ENCODE results near the gene NCF4.

- TF ChIP-seq CREB5 (CRISPR knock-in tag; IDR thresholded peaks at IDR 0.05; ENCODE audit: low read depth) (no peak), TCF4 (CRISPR knock-in tag; IDR thresholded peaks at IDR 0.05; ENCODE audit: borderline replicate concordance) (no peak), PPARA (CRISPR knock-in tag; IDR thresholded peaks at IDR 0.05; ENCODE audit: borderline replicate concordance) (no peak), CSDC2 (CRISPR knock-in tag; IDR thresholded peaks at IDR 0.05) (no peak), ZNF70 (CRISPR knock-in tag; IDR thresholded peaks at IDR 0.05) (no peak), RARB (CRISPR knock-in tag; IDR thresholded peaks at IDR 0.05) (no peak), ZFP3 (CRISPR knock-in tag; IDR thresholded peaks at IDR 0.05) (no peak), TOX (CRISPR knock-in tag; IDR thresholded peaks at IDR 0.05; ENCODE audit: borderline replicate concordance) (no peak), ESRRG (CRISPR knock-in tag; IDR thresholded peaks at IDR 0.05) (no peak), BACH2 (CRISPR knock-in tag; IDR thresholded peaks at IDR 0.05; ENCODE audit: borderline replicate concordance) (no peak)
- TF ChIP-seq, protein P1, sequence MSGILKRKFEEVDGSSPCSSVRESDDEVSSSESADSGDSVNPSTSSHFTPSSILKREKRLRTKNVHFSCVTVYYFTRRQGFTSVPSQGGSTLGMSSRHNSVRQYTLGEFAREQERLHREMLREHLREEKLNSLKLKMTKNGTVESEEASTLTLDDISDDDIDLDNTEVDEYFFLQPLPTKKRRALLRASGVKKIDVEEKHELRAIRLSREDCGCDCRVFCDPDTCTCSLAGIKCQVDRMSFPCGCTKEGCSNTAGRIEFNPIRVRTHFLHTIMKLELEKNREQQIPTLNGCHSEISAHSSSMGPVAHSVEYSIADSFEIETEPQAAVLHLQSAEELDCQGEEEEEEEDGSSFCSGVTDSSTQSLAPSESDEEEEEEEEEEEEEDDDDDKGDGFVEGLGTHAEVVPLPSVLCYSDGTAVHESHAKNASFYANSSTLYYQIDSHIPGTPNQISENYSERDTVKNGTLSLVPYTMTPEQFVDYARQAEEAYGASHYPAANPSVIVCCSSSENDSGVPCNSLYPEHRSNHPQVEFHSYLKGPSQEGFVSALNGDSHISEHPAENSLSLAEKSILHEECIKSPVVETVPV (CRISPR knock-in tag; IDR thresholded peaks at IDR 0.05): no peak
- TF ChIP-seq, protein P2, sequence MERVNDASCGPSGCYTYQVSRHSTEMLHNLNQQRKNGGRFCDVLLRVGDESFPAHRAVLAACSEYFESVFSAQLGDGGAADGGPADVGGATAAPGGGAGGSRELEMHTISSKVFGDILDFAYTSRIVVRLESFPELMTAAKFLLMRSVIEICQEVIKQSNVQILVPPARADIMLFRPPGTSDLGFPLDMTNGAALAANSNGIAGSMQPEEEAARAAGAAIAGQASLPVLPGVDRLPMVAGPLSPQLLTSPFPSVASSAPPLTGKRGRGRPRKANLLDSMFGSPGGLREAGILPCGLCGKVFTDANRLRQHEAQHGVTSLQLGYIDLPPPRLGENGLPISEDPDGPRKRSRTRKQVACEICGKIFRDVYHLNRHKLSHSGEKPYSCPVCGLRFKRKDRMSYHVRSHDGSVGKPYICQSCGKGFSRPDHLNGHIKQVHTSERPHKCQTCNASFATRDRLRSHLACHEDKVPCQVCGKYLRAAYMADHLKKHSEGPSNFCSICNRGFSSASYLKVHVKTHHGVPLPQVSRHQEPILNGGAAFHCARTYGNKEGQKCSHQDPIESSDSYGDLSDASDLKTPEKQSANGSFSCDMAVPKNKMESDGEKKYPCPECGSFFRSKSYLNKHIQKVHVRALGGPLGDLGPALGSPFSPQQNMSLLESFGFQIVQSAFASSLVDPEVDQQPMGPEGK (CRISPR knock-in tag; IDR thresholded peaks at IDR 0.05; ENCODE audit: borderline replicate concordance): no peak
Observed at GRCh38 chr22:36910461-36910860, 49.7 kb downstream of the NCF4 start.
